DMS 273 (cell line): ENCODE measurements around the gene MB.
"Not testable (repeated sequence)": the region's sequence is repeated elsewhere in the genome, so short reads cannot be mapped to it uniquely, and the experiment has no call there.

Experiments used
- DNase-seq: peaks from one replicate; lab custom pipeline; 2025; ENCODE audit not compliant: unreplicated experiment; lab: John Stamatoyannopoulos, UW

MB gene

GRCh38 chr22:35638001-35638400, 20.9 kb upstream of the MB start:
- DNase-seq, result no peak

GRCh38 chr22:35637254-35637653, 20.1 kb upstream of the MB start:
- DNase-seq, result no peak

GRCh38 chr22:35634943-35635540, 17.9 kb upstream of the MB start:
- peak; percentile 25 for DNase-seq

- no peak for DNase-seq
These were observed 16.9 kb upstream of the MB start for GRCh38 chr22:35634015-35634414.

GRCh38 chr22:35633520-35633919, 16.4 kb upstream of the MB start:
- no peak for DNase-seq

GRCh38 chr22:35632935-35633334, 15.8 kb upstream of the MB start:
- DNase-seq, result no peak

- DNase-seq, result peak; percentile 68
These were observed 14.5 kb upstream of the MB start for GRCh38 chr22:35631597-35631996.

- DNase-seq, result no peak
These were observed 13.8 kb upstream of the MB start for GRCh38 chr22:35630891-35631290.

GRCh38 chr22:35630387-35630793, 13.3 kb upstream of the MB start:
- peak; percentile 20 for DNase-seq

- DNase-seq, result no peak
These were observed 12.5 kb upstream of the MB start for GRCh38 chr22:35629406-35630216.

- no peak for DNase-seq
These were observed 11.6 kb upstream of the MB start for GRCh38 chr22:35628732-35629131.

GRCh38 chr22:35627267-35628041, 10.3 kb upstream of the MB start:
- DNase-seq, result peak; percentile 81

- DNase-seq, result peak; percentile 6
These were observed 8.8 kb upstream of the MB start for GRCh38 chr22:35625763-35626432.

- no peak for DNase-seq
These were observed 7.4 kb upstream of the MB start for GRCh38 chr22:35624547-35624946.

GRCh38 chr22:35623885-35624284, 6.8 kb upstream of the MB start:
- not testable (repeated sequence) for DNase-seq

GRCh38 chr22:35622191-35622913, 5.2 kb upstream of the MB start:
- peak; percentile 79 for DNase-seq

GRCh38 chr22:35621451-35621850, 4.3 kb upstream of the MB start:
- DNase-seq, result no peak

GRCh38 chr22:35620624-35621251, 3.6 kb upstream of the MB start:
- DNase-seq, result peak; percentile 69

GRCh38 chr22:35619336-35620094, 2.4 kb upstream of the MB start:
- DNase-seq, result no peak
